Measurements from ENCODE around the gene R3HDM4.

Gene R3HDM4

GRCh38 chr19:929891-930258 is 16.9 kb upstream of the R3HDM4 start:
- DNase-seq, result no peak

GRCh38 chr19:929203-929890 is 16.3 kb upstream of the R3HDM4 start:
- no peak for DNase-seq

GRCh38 chr19:928471-929202 is 15.6 kb upstream of the R3HDM4 start:
- no peak for DNase-seq

- DNase-seq, result no peak
Measured at GRCh38 chr19:927780-928401, 14.9 kb upstream of the R3HDM4 start.

- no peak for DNase-seq
Measured at GRCh38 chr19:927351-927779, 14.3 kb upstream of the R3HDM4 start.

- peak in 1 of 5 donors; percentile 46 for DNase-seq
Measured at GRCh38 chr19:926589-927350, 13.8 kb upstream of the R3HDM4 start.

GRCh38 chr19:926323-926588 is 13.2 kb upstream of the R3HDM4 start:
- no peak for DNase-seq

GRCh38 chr19:925526-926322 is 12.7 kb upstream of the R3HDM4 start, which contains the start of gene ARID3A:
Gene ARID3A (plus strand): TSS chr19:926035. CDS start chr19:929529, 3,494 bp downstream.
- peak in 4 of 5 donors; percentile 54 to 82 (median 66) for DNase-seq

GRCh38 chr19:925087-925525 is 12.1 kb upstream of the R3HDM4 start:
- DNase-seq, result peak in 1 of 5 donors; percentile 65

- no peak for DNase-seq
Measured at GRCh38 chr19:924553-925086, 11.6 kb upstream of the R3HDM4 start.

GRCh38 chr19:920051-920864 is 7.2 kb upstream of the R3HDM4 start:
- DNase-seq, result peak; percentile 53 to 75 (median 64)

- peak in 2 of 5 donors; percentile 38 to 49 for DNase-seq
Measured at GRCh38 chr19:919199-920050, 6.4 kb upstream of the R3HDM4 start.

GRCh38 chr19:918481-919198 is 5.6 kb upstream of the R3HDM4 start:
- no peak for DNase-seq

- no peak for DNase-seq
Measured at GRCh38 chr19:918152-918437, 5.1 kb upstream of the R3HDM4 start.

- peak in 2 of 5 donors; percentile 40 to 59 for DNase-seq
Measured at GRCh38 chr19:917323-918151, 4.5 kb upstream of the R3HDM4 start, which contains the start of gene KISS1R. Gene KISS1R (plus strand): TSS chr19:917333. CDS start chr19:917503, 170 bp downstream.

- no peak for DNase-seq
Measured at GRCh38 chr19:916645-917322, 3.8 kb upstream of the R3HDM4 start.

GRCh38 chr19:912181-913079 is 589 bp downstream of the R3HDM4 start:
- peak in 1 of 5 donors; percentile 47 for DNase-seq

Measured in T-helper 1 cell (primary cell).